OCI-LY1 (cell line): ENCODE measurements around the gene RREB1.

Source experiments
- H2AFZ ChIP-seq: fragments of 200-600 bp; sonication (generic), shearing (Covaris generic); 2 replicates; pipeline ENCODE4 v1.6.0; 2014; ENCODE audit warnings: antibody characterized with exemption, mild to moderate bottlenecking, low read length
- H3F3A ChIP-seq: fragments of 200-600 bp; sonication (generic), shearing (Covaris generic); 2 replicates; pipeline ENCODE4 v1.6.0; 2014; ENCODE audit warnings: mild to moderate bottlenecking, antibody characterized with exemption, low read length, moderate library complexity; ENCODE audit not compliant: insufficient read depth
- H3K27ac ChIP-seq: fragments of 200-600 bp; sonication (generic); 2 replicates; pipeline ENCODE4 v1.5.1; 2014; ENCODE audit warnings: low read length, mixed run types, mild to moderate bottlenecking, low read depth; ENCODE audit not compliant: poor library complexity, severe bottlenecking
- H3K27me3 ChIP-seq: fragments of 200-600 bp; sonication (generic); 2 replicates; pipeline ENCODE4 v1.6.0; 2014; ENCODE audit warnings: antibody characterized with exemption, mild to moderate bottlenecking, low read length, moderate library complexity; ENCODE audit not compliant: insufficient read depth
- H3K36me3 ChIP-seq: fragments of 200-600 bp; sonication (generic); 2 replicates; pipeline ENCODE4 v1.6.1; 2014; ENCODE audit warnings: mild to moderate bottlenecking, antibody characterized with exemption, low read length, moderate library complexity, mixed read lengths; ENCODE audit not compliant: insufficient read depth
- H3K4me1 ChIP-seq: fragments of 200-600 bp; sonication (generic); 2 replicates; pipeline ENCODE4 v1.5.1; 2014; ENCODE audit warnings: mild to moderate bottlenecking, low read length, moderate library complexity; ENCODE audit not compliant: insufficient read depth, severe bottlenecking
- H3K4me2 ChIP-seq: fragments of 200-600 bp; sonication (generic), shearing (Covaris generic); 2 replicates; pipeline ENCODE4 v1.6.1; 2014; ENCODE audit warnings: low read length
- H3K4me3 ChIP-seq: fragments of 200-600 bp; sonication (generic); 2 replicates; pipeline ENCODE4 v1.5.1; 2014; ENCODE audit warnings: low read length, low read depth, mild to moderate bottlenecking, mixed read lengths; ENCODE audit not compliant: poor library complexity, severe bottlenecking
- H3K79me2 ChIP-seq: fragments of 200-600 bp; shearing (Covaris generic); 2 replicates; pipeline ENCODE4 v1.6.1; 2016; ENCODE audit warnings: mixed run types, low read length, mixed read lengths; ENCODE audit not compliant: insufficient read depth
- H3K9ac ChIP-seq: fragments of 200-600 bp; sonication (generic), shearing (Covaris generic); 2 replicates; pipeline ENCODE4 v1.6.1; 2014; ENCODE audit warnings: mild to moderate bottlenecking, low read length, mixed read lengths
- H3K9me2 ChIP-seq: fragments of 200-600 bp; sonication (generic), shearing (Covaris generic); 2 replicates; pipeline ENCODE4 v1.6.1; 2014; ENCODE audit warnings: low read depth, mild to moderate bottlenecking, low read length, mixed read lengths
- H3K9me3 ChIP-seq: fragments of 200-600 bp; shearing (Covaris generic); 2 replicates; pipeline ENCODE4 v1.6.1; 2014; ENCODE audit warnings: low read length, mixed read lengths
- H4K20me1 ChIP-seq: fragments of 200-600 bp; sonication (generic), shearing (Covaris generic); 2 replicates; pipeline ENCODE4 v1.6.0; 2016; ENCODE audit warnings: mild to moderate bottlenecking, low read length; ENCODE audit not compliant: insufficient read depth
- EZH2 ChIP-seq: fragments of 200-600 bp; sonication (generic), shearing (Covaris generic); IDR thresholded peaks from 2 replicates; pipeline ENCODE4 v1.8.0; 2017; ENCODE audit warnings: borderline replicate concordance, mixed run types, mild to moderate bottlenecking, antibody characterized with exemption, low read length, moderate library complexity, mixed read lengths
- TF ChIP-seq, protein P1 (sequence below): fragments of 200-600 bp; sonication (generic), shearing (Covaris generic); IDR thresholded peaks from 2 replicates; pipeline ENCODE4 v1.5.1; 2017; ENCODE audit warnings: mild to moderate bottlenecking, antibody characterized with exemption, low read length, moderate library complexity, mixed read lengths

Gene RREB1

DNA sequence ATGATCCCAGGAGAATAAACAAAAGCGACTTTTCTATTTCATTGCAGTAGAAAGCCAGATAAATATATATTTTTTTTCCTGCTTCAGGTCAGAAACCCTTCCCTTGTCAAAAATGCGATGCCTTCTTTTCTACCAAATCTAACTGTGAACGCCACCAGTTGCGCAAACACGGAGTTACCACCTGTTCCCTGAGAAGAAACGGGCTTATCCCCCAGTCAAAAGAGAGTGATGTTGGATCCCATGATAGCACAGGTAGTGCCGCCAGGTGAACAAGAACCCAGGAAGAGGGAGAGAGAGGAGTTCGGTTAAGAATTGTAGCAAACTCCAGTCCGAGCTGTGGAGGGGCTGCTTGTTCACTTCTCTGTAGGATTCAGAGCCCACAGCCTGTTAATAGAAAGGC is 132.6 kb downstream of the RREB1 start:
- H3K27me3 ChIP-seq = no peaks in the 10 kb centered on the region
- H3K79me2 ChIP-seq = no peaks in the 10 kb centered on the region
- H3K27ac ChIP-seq = no peak overlapping the region
- no peak for TF ChIP-seq EZH2
- TF ChIP-seq, protein P1, sequence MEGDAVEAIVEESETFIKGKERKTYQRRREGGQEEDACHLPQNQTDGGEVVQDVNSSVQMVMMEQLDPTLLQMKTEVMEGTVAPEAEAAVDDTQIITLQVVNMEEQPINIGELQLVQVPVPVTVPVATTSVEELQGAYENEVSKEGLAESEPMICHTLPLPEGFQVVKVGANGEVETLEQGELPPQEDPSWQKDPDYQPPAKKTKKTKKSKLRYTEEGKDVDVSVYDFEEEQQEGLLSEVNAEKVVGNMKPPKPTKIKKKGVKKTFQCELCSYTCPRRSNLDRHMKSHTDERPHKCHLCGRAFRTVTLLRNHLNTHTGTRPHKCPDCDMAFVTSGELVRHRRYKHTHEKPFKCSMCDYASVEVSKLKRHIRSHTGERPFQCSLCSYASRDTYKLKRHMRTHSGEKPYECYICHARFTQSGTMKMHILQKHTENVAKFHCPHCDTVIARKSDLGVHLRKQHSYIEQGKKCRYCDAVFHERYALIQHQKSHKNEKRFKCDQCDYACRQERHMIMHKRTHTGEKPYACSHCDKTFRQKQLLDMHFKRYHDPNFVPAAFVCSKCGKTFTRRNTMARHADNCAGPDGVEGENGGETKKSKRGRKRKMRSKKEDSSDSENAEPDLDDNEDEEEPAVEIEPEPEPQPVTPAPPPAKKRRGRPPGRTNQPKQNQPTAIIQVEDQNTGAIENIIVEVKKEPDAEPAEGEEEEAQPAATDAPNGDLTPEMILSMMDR = no peak
- no peaks in the 10 kb centered on the region for H3K9me2 ChIP-seq
- no peak overlapping the region for H3K4me3 ChIP-seq
- no peak overlapping the region for H3K9ac ChIP-seq
- H2AFZ ChIP-seq = no peak overlapping the region
- H3K4me1 ChIP-seq = peaks cover 21% of the 10 kb centered on the region
- no peaks in the 10 kb centered on the region for H3K9me3 ChIP-seq
- no peaks in the 10 kb centered on the region for H4K20me1 ChIP-seq
- no peak overlapping the region for H3K4me2 ChIP-seq
- no peaks in the 10 kb centered on the region for H3F3A ChIP-seq
- H3K36me3 ChIP-seq = peaks cover 11% of the 10 kb centered on the region; the same call in 1 of the 2 replicates

DNA sequence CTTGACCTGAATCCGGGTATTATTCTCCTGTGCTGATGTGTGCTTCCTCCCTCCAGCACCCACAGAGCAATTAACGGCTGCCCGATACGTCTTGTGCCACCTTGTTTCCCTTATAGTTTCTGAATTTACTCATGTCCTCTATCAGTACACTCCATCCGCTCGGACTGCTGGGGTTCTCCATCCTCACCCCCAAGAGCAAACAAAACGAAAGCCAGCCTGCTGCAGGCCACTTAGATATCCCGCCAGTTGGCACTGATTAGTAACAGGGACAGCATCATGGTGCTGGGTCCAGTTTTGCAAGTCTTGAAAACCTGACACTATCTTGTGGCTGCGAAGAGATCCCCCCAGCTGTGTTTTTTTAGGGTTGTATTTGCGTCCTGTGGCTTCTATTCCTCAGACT is 133.4 kb downstream of the RREB1 start:
- Histone ChIP-seq H3K36me3 (peaks cover 14% of the 10 kb centered on the region; the same call in 1 of the 2 replicates), H4K20me1 (no peaks in the 10 kb centered on the region), H3K4me1 (peaks cover 17% of the 10 kb centered on the region), H3K27me3 (no peaks in the 10 kb centered on the region), H2AFZ (no peak overlapping the region), H3K4me2 (no peak overlapping the region), H3K9me2 (no peaks in the 10 kb centered on the region), H3F3A (no peaks in the 10 kb centered on the region), H3K9ac (no peak overlapping the region), H3K27ac (no peak overlapping the region), H3K9me3 (no peaks in the 10 kb centered on the region), H3K4me3 (no peak overlapping the region), H3K79me2 (no peaks in the 10 kb centered on the region)
- TF ChIP-seq, protein P1 = no peak
- TF ChIP-seq EZH2 = no peak

DNA sequence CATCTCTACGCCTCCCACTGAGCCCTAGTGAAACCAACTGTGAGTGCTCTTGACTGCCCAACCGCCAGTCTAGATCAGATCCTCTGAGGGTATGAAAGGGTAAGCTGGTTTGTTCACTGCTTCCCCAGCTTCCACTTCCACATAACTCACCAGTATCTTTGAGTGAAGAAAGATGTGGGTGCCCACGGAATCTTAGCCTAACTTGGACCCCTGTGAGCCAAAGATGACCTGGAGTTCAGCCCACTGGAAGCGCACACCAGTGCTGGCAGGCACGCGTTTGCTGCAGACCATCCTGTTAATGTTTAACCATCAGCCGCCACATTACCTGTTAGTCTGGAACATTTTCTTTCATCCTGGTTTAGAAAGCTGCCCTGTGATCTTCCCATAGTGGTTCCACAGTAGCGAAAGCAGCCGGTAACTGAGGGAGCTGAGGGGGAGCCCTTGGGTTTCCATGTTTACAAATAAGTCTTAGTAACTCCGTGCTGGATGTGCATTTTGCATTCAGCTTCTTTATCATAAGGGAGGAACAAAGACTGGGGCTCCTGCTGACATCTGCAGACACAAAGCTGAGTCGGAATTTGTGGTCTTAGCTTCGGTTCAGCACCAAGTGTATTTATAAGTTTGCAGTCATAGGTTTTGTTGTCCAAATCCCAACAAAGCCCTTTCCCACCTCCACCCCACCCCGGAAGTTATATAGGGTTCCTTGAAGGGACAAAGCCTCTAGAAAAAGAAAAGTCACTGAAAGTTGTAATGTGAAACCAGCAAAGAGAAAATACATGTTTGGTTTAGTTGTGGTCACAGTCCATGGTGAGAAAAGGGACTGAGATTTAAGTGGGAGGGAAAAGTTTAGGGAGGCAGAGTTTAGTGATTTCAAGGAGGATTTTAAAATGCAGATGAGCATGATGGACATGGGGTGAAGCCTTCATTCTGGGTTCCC is 134.2 kb downstream of the RREB1 start:
- H3K27ac ChIP-seq = no peak overlapping the region
- no peaks in the 10 kb centered on the region for H3K9me3 ChIP-seq
- peaks cover 10% of the 10 kb centered on the region for H3K4me1 ChIP-seq
- H3K9ac ChIP-seq = no peak overlapping the region
- no peak overlapping the region for H2AFZ ChIP-seq
- H3K27me3 ChIP-seq = no peaks in the 10 kb centered on the region
- H3K4me2 ChIP-seq = no peak overlapping the region
- peaks cover 14% of the 10 kb centered on the region; the same call in 1 of the 2 replicates for H3K36me3 ChIP-seq
- no peaks in the 10 kb centered on the region for H3K79me2 ChIP-seq
- no peak for TF ChIP-seq EZH2
- TF ChIP-seq, protein P1 = no peak
- no peaks in the 10 kb centered on the region for H4K20me1 ChIP-seq
- no peaks in the 10 kb centered on the region for H3K9me2 ChIP-seq
- no peaks in the 10 kb centered on the region for H3F3A ChIP-seq
- no peak overlapping the region for H3K4me3 ChIP-seq
